HTERT RPE-1 (cell line): ENCODE results near the gene EXO1.

Experiments
- in situ Hi-C: fragments of 300-500 bp; cut with MboI; formaldehyde crosslinking; loops from 4 replicates; pipeline ENCODE4 v1.14.3; 2020; ENCODE audit warnings: low sequenced_read_pairs

The EXO1 gene

DNA sequence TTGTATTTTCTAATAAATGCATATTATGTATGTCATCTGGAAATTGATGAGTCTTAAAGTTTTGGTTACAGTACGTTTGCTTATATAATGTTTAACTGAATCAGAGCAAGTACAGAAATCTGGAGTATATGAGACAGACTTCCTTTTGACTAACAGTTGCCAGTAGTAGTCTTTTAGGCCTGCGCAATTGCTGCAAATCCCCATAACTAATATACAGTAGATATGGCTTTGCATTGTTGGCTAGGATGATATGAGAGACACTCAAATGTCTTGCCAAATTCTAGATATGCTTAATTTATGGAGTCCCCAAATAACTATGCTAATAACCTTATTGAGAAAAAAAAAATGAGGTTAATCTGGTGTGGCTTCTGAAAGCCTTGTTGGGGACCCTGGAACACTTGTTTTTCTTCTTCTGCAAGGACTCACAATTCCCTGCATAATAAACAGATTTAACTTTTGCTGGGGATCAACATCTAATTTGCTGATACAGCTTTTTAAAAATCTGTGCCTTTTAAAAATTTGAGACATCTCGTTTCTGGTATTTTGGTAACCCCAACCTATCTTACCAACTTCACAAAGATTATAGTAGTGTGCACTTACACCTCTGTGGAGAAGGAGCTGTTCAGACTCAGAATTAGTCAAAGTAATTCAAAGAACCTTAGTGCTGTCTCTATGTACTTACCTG is 22.9 kb downstream of the EXO1 start:
- in situ Hi-C loops: no loop called here

GRCh38 chr1:241881440-241881839 is 33.4 kb downstream of the EXO1 start:
- in situ Hi-C loops: no loop called here

DNA sequence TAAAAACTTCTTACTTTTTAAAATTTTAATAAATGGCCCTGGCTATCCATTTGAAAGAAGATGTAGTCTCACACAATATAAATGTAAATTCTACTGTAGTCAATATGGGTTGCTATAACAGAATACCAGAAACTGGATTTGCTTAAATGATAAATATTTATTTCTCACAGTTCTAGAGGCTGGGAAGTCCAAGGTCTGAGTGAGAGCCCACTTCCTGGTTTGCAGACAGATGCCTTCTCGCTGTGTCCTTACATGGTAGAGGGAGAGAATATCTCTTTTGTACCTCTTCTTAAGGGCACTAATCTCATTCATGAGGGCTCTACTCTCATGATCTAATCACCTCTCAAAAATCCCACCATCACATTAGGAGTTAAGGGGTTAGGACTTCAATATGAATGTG is 35.2 kb downstream of the EXO1 start:
- in situ Hi-C loops: no loop called here

GRCh38 chr1:241888232-241888631 is 40.2 kb downstream of the EXO1 start:
- in situ Hi-C loops: no loop called here

DNA sequence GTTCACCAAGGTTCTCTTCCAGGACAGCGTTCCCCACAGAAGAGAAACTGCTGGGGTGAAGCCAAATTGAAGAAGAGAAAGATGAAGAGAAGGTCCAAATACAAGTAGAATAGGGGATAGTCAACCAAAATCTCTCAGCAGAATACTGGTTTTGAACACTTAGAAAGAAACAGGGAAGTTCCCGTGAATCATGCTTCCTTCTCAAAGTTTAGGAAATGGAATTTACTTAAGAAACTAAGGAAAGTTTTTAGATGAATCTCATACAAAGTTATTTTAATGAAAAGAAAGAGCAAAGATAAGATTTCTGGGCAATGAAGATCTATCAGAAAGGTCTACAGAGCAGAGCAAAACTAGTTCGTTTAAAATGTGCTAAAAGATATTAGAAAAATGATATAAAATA is 43.3 kb downstream of the EXO1 start:
- in situ Hi-C loops: no loop called here

- in situ Hi-C loops: no loop called here
Observed at GRCh38 chr1:241894016-241894415, 46.0 kb downstream of the EXO1 start.

DNA sequence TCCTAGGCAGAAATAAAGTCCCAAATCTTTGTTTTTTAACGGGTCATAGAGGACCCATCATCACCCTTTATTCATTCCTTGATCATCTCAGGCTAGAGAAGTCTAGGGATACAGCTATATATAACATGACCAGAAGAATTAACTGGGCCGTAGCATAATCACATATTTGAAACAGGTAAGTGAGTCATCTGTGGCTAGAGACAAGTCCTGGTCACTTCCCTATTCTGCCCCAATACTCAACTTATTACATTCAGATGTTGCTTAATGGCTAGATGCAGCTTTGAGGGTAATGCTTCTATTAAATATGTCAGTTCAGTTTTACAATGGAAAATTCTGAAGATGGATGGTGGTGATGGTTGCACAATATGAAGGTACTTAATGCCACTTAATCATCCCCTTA is 47.0 kb downstream of the EXO1 start:
- in situ Hi-C loops: no loop called here

DNA sequence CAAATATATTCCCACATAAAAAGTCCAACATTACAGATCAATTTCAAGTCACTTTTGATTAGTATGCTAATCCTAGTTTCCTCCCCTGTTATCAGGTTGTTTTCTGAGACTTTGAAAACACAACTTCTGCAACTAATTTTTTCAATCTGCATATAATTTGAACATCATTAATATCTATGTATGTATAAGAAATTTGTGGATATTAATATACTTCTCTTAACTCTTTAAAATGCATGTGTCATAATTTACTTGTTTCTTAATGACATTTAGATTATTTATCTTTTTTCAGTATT is 48.6 kb downstream of the EXO1 start:
- in situ Hi-C loops: no loop called here

DNA sequence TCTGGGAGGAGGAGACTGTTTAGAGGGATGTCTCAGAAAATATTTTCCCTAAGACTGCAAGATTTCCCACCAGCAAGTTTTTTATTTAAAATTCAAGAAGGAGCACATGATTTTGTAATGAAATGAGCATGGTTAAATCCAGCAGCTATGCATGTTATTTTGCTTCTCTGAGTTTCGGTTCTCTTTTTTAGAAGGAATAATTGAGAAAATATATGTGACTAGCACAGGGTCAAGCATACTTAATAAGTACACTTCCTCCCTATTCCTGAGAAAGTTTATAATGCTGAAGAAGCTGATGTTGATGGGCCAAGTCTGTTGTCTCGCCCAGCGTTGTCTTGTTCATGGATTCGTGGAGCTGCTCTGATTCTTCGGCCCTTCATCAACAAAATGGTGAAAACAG is 51.2 kb downstream of the EXO1 start:
- in situ Hi-C loops: no loop called here

GRCh38 chr1:241900381-241900780 is 52.4 kb downstream of the EXO1 start:
- in situ Hi-C loops: no loop called here

DNA sequence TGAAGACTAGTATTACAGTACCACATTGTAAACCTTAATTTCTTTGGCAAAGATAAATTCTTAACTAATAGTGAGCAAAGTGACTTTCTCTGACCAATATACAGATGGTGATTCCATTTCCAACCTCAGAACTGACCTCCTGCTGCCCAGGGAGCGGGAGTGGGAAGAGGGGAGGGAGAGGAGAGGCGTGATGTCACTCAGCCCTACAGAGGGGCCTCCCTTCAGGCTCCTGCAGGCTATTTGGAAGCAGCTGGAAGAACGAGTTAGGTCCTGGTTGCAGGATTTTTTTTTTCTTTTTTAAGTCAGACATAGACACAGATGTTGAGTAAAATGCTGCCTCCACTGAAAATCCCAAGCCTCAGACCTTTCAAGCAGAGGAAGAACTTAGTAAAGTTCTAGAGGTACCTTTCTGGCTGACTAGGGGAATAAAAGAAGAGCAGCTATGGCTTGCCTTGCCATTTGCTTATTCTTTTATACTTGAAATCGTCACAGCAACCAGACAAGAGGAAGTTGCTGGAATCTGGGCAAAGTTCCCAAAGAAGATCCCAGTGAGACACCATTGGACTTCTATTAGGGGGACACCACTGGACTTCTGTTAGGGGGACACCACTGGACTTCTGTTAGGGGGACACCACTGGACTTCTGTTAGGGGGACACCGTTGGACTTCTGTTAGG is 54.5 kb downstream of the EXO1 start:
- in situ Hi-C loops: no loop called here

DNA sequence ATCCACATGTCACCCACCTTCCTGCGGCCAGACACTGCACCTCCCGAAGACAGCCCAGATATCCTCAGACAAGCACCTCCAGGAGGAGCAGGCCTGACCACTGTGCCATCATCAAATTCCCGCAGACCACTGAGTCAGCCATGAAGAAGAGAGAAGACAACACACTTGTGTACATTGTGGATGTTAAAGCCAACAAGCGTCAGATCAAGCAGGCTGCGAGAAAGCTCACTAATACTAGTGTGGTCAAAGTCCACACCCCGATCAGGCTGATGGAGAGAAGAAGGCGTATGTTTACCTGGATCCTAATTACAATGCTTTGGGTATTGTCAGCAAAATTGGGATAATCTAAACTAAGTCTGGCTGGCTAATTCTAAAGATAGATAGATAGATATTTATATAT is 68.2 kb downstream of the EXO1 start:
- in situ Hi-C loops: no loop called here

- in situ Hi-C loops: no loop called here
Observed at GRCh38 chr1:241917487-241917886, 69.5 kb downstream of the EXO1 start.

- in situ Hi-C loops: no loop called here
Observed at GRCh38 chr1:241918879-241919278, 70.9 kb downstream of the EXO1 start.

GRCh38 chr1:241924080-241924808 is 76.2 kb downstream of the EXO1 start:
- in situ Hi-C loops: no loop called here

DNA sequence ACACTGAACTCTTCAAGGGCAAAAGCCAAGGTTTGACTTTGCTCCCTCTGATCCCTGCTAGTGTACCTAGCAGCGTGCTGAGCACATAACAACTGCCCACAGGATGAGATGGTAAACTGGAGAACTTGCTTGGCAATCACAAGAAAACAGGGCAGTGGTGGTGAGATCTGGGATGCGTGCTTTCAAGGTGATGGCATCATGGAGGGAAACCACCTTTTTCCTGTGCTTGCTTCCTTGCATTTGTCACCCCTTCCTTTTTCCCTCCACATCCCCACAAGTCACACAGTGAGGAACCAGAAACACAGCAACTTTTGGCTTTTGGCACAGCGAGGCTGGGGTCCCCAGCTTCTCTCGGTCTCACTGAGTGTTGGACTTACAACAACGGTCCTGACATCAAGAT is 78.1 kb downstream of the EXO1 start:
- in situ Hi-C loops: no loop called here

DNA sequence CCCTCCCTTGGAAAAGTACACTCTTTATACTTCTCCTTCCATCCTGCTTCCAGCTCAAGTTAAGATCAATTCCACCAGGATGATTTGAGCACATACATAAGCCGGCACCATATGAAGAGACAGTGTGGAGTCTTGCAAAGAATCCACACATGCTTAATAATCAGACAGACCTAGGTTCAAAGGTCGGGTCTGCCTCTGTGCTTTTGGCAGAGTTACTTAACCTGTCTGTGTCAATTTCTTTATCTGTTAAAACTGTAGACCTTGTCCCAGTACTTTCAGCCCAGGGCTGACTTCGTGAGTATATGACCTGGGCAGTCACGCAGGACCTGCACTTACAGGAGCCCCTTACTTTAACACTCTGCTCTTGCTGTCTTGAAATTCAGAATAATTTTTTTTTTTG is 79.3 kb downstream of the EXO1 start:
- in situ Hi-C loops: no loop called here

DNA sequence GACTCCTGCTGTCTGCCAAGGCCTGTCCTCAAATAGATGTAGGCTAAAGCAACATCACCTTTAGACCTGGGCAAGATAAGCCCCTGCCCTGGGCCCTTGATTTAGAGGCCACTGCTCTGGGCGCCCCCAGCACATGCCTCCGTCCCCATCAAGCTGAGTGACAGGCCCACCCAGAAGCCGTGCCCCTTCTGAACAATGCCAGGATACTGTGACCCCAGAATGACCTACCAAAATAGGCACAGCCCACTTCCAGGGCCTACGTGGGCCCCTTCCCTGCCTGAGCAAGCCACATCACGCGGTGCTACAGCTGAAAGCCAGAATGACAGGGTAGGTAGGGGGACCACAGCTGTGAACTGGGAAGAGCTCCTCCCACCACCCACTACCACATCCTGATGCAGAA is 84.8 kb downstream of the EXO1 start:
- in situ Hi-C loops: no loop called here

DNA sequence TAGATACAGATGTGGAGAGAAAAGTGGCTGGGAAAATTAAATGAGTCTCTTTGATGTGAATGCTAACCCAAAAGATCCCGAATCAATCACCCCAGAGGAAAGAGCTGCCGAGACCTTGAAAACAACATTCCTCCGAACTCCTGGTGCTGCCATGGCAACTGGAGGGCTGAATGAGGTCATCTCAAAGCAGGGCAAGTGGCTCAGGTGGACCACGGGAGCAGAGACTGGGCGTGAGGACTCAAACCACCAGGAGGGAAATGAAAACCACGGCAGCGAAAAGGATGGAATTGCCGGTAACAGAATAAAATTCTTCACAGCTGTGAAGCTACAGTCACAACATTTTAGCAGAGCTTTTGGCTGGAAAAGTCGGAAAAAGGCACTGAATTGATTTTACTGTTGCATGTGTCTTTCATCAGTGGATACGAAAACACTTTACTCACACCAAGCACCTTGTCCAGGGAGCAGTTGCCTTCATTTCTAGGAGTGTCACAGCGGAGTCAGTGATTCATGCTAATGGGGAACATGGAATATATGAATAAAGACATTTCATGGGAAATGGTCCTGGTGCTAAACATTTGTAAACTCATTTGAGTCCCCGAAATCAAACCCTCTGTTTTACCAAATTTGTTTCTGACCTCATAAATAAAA is 86.3 kb downstream of the EXO1 start:
- in situ Hi-C loops: no loop called here

- in situ Hi-C loops: no loop called here
Observed at GRCh38 chr1:241934866-241935265, 86.9 kb downstream of the EXO1 start.
